Ascending aorta (tissue), 2 donors: ENCODE results near the gene HNRNPA1L2. TPM values are rescaled to one million over a fixed set of nuclear protein-coding genes. Genes with fewer than 3 reads are reported as not detected.
A peak's percentile ranks its signal among the peaks of the same experiment; 100 is the strongest.

ENCODE experiments used
- DNase-seq, 2 donors: peaks; one replicate each; pipeline ENCODE4 v3.0.0-alpha.2; 2019; ENCODE audit warnings: low spot score in 2 of 2
- H3K27ac ChIP-seq, 2 donors: fragments of 200-600 bp; sonication (generic); one replicate each; pipeline ENCODE4 v1.5.1; 2016 to 2017; ENCODE audit warnings: mild to moderate bottlenecking in 1 of 2
- H3K27me3 ChIP-seq: fragments of 200-600 bp; sonication (generic); one replicate; pipeline ENCODE4 v1.5.1; 2017
- H3K36me3 ChIP-seq, 2 donors: fragments of 200-600 bp; sonication (generic); one replicate each; pipeline ENCODE4 v1.5.1; 2016
- H3K4me1 ChIP-seq, 2 donors: fragments of 200-600 bp; sonication (generic); one replicate each; pipeline ENCODE4 v1.5.1; 2016 to 2017; ENCODE audit warnings: mild to moderate bottlenecking in 1 of 2
- H3K4me3 ChIP-seq, 2 donors: fragments of 200-600 bp; sonication (generic); one replicate each; pipeline ENCODE4 v1.5.1; 2016 to 2017; ENCODE audit warnings: mild to moderate bottlenecking in 1 of 2
- H3K9me3 ChIP-seq, 2 donors: fragments of 200-600 bp; sonication (generic); one replicate each; pipeline ENCODE4 v1.5.1; 2016
- CTCF ChIP-seq, 3 experiments: fragments of 200-600 bp in 2 of 3; fragments of 450-650 bp in 1 of 3; sonication (generic) in 2 of 3; IDR thresholded peaks; one replicate each; pipeline ENCODE4 v1.5.1; 2016 to 2019; ENCODE audit warnings: antibody characterized with exemption in 3 of 3, mild to moderate bottlenecking in 1 of 3, moderate library complexity in 1 of 3
- intact Hi-C: fragments of 100-400 bp; cut with DNase I; formaldehyde crosslinking; loops from one replicate; pipeline ENCODE4 v1.15.1; 2023
- total RNA-seq: library from RNA; depleted of rRNA; stranded (reverse); fragments of >200 nt; gene quantifications from one replicate; pipeline ENCODE4 v1.1.0, GENCODE V29; 2016

HNRNPA1L2 gene
- total RNA-seq, 1 donor from 2014 or later = 0.32 TPM

GRCh38 chr13:52646967-52647366 is 4.7 kb downstream of the HNRNPA1L2 start:
- Histone ChIP-seq H3K9me3 (no peaks in the 10 kb centered on the region), H3K27me3 (no peaks in the 10 kb centered on the region), H3K36me3 (peaks cover 6 to 20% of the 10 kb centered on the region in 2 donors), H3K4me1 (peaks cover 0 to 13% of the 10 kb centered on the region in 2 donors), H3K4me3 (no peak overlapping the region), H3K27ac (no peak overlapping the region)
- no peak for DNase-seq
- TF ChIP-seq CTCF (IDR thresholded peaks at IDR 0.05) = no peak
- intact Hi-C loops = no loop called here

GRCh38 chr13:52650731-52651130 is 8.5 kb downstream of the HNRNPA1L2 start:
- intact Hi-C loops = no loop called here

GRCh38 chr13:52651897-52652195 is 9.6 kb downstream of the HNRNPA1L2 start:
- no peaks in the 10 kb centered on the region for H3K27me3 ChIP-seq
- H3K36me3 ChIP-seq = peaks cover 4 to 11% of the 10 kb centered on the region in 2 donors
- TF ChIP-seq CTCF (IDR thresholded peaks at IDR 0.05) = no peak
- peak overlapping the region; percentile 95 to 97 for H3K27ac ChIP-seq
- peak overlapping the region; percentile 83 to 96 for H3K4me3 ChIP-seq
- peaks cover 4 to 29% of the 10 kb centered on the region in 2 donors for H3K4me1 ChIP-seq
- intact Hi-C loops = loop anchor here (1.0 to 2.0 kb wide), 3 partner anchors 35 to 197 kb away; partner anchors contain the start of gene CKAP2
- DNase-seq = no peak
- H3K9me3 ChIP-seq = no peaks in the 10 kb centered on the region

More at GRCh38 chr13:52650731-52651130, 8.5 kb downstream of the HNRNPA1L2 start:
- Histone ChIP-seq H3K4me1 (peaks cover 4 to 29% of the 10 kb centered on the region in 2 donors), H3K9me3 (no peaks in the 10 kb centered on the region), H3K4me3 (peak overlapping the region in 1 of 2 donors; percentile 83), H3K36me3 (peaks cover 4 to 11% of the 10 kb centered on the region in 2 donors), H3K27ac (no peak overlapping the region), H3K27me3 (no peaks in the 10 kb centered on the region)
- no peak for TF ChIP-seq CTCF (IDR thresholded peaks at IDR 0.05)
- no peak for DNase-seq

GRCh38 chr13:52652196-52652979 is 10.2 kb downstream of the HNRNPA1L2 start, which contains the start of gene SUGT1:
Gene SUGT1 (plus strand): TSS chr13:52652836. CDS start chr13:52652921, 85 bp downstream.
- Histone ChIP-seq H3K4me1 (peaks cover 4 to 29% of the 10 kb centered on the region in 2 donors), H3K27ac (peak within 1 kb of the TSS; percentile 95 to 97), H3K36me3 (peaks cover 4 to 11% of the 10 kb centered on the region in 2 donors), H3K27me3 (no peaks in the 10 kb centered on the region), H3K4me3 (peak within 1 kb of the TSS; percentile 83 to 96), H3K9me3 (no peaks in the 10 kb centered on the region)
- TF ChIP-seq CTCF (IDR thresholded peaks at IDR 0.05) = peak; percentile 52 to 80 (median 73)
- intact Hi-C loops = loop anchor here (1.0 to 2.0 kb wide), 3 partner anchors 36 to 197 kb away; partner anchors contain the start of gene CKAP2
- peak; percentile 88 to 98 for DNase-seq

GRCh38 chr13:52652980-52653303 is 10.7 kb downstream of the HNRNPA1L2 start:
- peaks cover 4 to 15% of the 10 kb centered on the region in 2 donors for H3K36me3 ChIP-seq
- H3K9me3 ChIP-seq = no peaks in the 10 kb centered on the region
- H3K4me3 ChIP-seq = peak overlapping the region; percentile 83 to 96
- no peak for DNase-seq
- peaks cover 4 to 29% of the 10 kb centered on the region in 2 donors for H3K4me1 ChIP-seq
- no peak for TF ChIP-seq CTCF (IDR thresholded peaks at IDR 0.05)
- intact Hi-C loops = loop anchor here (1.0 to 2.0 kb wide), 4 partner anchors 36 to 198 kb away; partner anchors contain the start of gene CKAP2
- H3K27ac ChIP-seq = peak overlapping the region; percentile 95 to 97
- H3K27me3 ChIP-seq = no peaks in the 10 kb centered on the region
